D721Med (cell line): Measurements from ENCODE around the gene SULT1E1.

Experiments
- DNase-seq: peaks from one replicate; pipeline ENCODE4 v3.0.0; 2011; ENCODE audit warnings: low spot score; ENCODE audit not compliant: insufficient read length
- FAIRE-seq: peaks from 2 replicates; lab custom pipeline; 2011; peaks lifted over from hg19 to GRCh38; lab: Jason Lieb, UNC
- CTCF ChIP-seq: IDR thresholded peaks from 2 replicates; pipeline ENCODE4 v1.5.1; 2012; ENCODE audit warnings: mild to moderate bottlenecking, control low read depth; ENCODE audit not compliant: insufficient read depth; ENCODE audit errors: missing control alignments

The SULT1E1 gene

GRCh38 chr4:69882150-69882549 is 22.2 kb upstream of the SULT1E1 start:
- DNase-seq (no peak), FAIRE-seq (no peak)
- TF ChIP-seq CTCF, result no peak

- FAIRE-seq (no peak), DNase-seq (no peak)
Measured at GRCh38 chr4:69881173-69881773, 21.3 kb upstream of the SULT1E1 start.

GRCh38 chr4:69878250-69878649 is 18.3 kb upstream of the SULT1E1 start:
- no peak for DNase-seq
- TF ChIP-seq CTCF, result no peak
- FAIRE-seq, result no peak

More at GRCh38 chr4:69881173-69881773, 21.3 kb upstream of the SULT1E1 start:
- peak; percentile 94 for TF ChIP-seq CTCF

- no peak for FAIRE-seq
- no peak for DNase-seq
- TF ChIP-seq CTCF, result no peak
Measured at GRCh38 chr4:69877453-69877852, 17.5 kb upstream of the SULT1E1 start.

- no peak for FAIRE-seq
- no peak for DNase-seq
- TF ChIP-seq CTCF, result no peak
Measured at GRCh38 chr4:69876071-69876470, 16.1 kb upstream of the SULT1E1 start.

- no peak for DNase-seq
- no peak for FAIRE-seq
Measured at GRCh38 chr4:69875576-69875975, 15.6 kb upstream of the SULT1E1 start.

More at GRCh38 chr4:69875576-69875975, 15.6 kb upstream of the SULT1E1 start:
- no peak for TF ChIP-seq CTCF
